Dedifferentiated amniotic fluid mesenchymal stem cell (primary cell): ENCODE measurements around the gene TUT4.

Experiments
- DNase-seq: peaks from one replicate; pipeline ENCODE4 v3.0.0-alpha.2; 2016; ENCODE audit errors: extremely low spot score

The TUT4 gene

DNA sequence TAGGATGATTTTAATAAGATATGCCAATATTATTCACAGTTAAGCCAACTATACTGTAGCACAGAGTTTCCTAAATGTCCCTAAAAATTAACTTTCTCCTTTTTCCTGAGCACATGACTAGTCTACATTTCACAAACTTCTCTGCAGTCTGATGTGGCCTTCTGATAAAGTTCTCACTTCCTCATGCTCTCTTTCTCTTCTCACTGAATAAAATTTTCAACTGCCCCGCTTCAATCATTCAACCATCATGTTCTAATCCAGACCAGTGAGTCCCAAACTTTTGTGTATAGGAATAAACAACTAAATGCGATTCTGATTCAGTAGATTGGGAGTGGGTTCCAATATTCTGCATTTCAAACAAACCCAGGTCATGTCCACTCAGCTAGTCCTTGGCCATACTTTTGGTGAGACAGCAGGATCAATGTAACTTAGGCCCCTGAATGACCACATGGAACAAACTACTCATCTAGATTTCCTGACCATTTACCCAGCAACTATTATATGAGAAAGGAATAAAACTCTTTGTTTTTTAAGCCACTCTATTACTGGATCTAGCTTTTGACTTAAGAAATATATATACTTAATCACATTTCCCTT, 20.1 kb downstream of the TUT4 start:
- DNase-seq = no peak

DNA sequence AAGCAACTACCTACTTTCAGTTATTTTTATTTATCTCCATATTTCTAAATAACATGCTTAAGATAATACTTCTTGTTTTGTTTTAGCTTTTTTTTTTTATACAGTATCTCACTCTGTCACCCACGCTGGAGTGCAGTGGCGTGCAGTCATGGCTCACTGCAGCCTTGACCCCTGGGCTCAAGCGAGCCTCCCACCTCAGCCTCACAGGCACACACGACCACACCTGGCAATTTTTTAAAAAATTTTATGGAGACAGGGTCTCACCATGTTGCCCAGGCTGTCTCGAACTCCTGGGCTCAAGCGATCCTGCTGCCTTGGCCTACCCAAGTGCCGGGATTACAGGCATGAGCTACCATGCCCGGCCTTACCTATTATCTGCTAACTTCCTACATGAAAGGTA, 20.6 kb downstream of the TUT4 start:
- DNase-seq = no peak

GRCh38 chr1:52531249-52531872, 21.5 kb downstream of the TUT4 start:
- DNase-seq = no peak

DNA sequence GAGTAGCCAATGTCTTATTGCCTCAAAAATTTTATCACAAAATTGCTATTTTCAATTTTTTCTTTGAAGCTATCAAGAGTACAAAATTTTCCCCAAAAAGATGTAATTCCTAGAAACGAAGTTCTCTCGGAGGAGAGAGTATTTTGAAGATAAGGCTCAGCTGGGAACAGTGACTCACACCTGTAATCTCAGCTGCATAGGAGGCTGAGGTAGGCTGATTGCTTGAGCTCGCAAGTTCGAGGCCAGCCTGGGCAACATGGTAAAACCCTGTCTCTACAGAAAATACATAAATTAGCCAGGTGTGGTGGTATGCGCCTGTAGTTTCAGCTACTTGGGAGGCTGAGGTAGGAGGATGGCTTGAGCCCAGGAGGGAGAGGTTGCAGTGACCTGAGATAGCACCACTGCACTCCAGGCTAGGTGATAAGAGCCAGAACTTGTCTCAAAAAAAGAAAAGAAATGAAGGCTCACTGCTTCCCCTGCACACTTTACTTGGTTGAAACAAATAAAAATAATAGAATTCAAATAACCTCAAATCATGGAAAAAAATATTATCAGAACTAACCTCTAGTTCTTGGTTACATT, 22.2 kb downstream of the TUT4 start:
- DNase-seq = no peak

GRCh38 chr1:52523376-52523775, 29.5 kb downstream of the TUT4 start:
- no peak for DNase-seq

DNA sequence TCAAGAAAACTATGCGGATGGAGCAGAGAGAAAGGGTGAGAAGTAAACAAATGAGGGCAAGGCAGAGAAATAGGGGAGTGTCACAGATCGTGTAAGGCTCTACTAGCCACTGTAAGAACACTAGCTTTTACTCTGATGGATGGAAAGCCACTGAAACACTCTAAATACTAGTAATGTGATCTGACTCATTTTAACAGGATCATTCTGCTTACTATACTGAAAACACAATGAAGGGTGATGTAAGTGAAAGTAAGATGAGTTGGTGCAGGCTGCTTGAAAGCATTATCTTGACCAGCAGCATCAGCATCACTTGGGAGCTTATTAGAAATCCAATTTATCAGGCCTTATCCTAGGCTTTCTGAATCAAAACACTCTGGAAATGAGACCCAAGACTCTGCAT, 32.7 kb downstream of the TUT4 start:
- peak; percentile 92 for DNase-seq

DNA sequence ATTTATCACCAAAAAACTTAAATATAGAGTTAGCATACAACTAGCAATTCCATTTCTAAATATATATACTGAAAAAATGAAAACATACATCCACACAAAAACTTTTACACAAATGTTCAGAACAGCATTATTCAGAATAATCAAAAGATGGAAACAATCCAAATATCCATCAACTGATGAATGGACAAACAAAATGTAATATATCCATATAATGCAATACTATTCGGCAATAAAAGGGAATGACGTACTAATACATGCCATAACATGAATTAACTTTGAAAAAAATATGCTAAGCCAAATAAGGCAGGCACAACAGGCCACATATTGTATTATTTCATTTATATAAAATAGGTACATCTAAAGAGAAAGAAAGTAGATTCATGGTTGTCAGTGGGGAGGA, 33.9 kb downstream of the TUT4 start:
- DNase-seq = no peak

DNA sequence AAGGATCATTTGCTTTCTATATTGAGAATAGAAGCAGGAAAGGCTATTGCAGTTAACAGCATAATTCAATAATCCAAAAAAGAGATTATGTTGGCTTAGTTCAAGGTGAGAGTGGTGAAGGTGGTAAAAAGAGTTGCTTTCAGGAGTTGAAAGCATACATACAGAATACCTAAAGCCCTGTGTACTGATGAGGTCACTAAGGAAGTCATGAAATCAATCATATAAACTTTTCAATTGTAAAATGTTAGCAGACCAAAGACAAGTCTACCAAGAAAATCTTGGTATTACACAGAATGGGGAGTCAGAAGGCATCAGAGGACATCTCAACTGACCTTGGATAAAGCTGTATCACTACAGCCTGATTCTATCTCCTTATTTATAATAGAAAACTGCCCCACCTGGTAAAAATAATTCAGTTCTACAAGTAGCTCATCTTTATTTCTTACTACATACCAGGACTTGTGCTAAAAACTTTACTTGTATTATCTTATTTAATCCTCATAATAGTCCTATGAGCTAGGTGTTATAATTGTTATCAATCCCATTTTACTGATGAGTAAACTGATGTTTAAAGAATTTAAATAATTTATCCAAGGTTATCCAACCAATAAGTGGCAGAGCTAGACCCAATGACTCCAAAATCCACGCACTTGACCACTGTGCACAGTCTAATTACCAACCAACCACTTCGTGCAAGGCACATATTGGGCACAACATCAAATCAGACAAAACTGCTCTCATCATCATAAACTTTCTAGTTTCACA, 40.9 kb downstream of the TUT4 start:
- no peak for DNase-seq

DNA sequence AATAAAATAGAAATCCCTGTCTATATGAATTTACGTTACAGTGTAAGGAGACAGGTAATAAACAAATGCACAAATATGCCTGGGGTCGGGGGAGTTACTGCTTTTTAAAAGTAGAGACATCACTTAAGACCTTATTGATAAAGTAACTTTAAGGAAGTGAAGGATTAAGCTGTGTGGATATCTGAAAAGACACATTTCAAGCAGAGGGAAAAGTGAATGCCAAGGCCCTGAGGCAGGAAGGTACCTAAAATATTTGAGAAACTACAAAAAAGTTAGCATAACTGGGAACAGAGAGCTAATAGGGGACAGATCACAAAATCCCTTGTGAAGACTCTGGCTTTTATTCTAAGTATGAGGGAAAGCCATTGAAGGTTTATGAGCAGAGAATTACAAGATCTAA, 41.5 kb downstream of the TUT4 start:
- DNase-seq = no peak

DNA sequence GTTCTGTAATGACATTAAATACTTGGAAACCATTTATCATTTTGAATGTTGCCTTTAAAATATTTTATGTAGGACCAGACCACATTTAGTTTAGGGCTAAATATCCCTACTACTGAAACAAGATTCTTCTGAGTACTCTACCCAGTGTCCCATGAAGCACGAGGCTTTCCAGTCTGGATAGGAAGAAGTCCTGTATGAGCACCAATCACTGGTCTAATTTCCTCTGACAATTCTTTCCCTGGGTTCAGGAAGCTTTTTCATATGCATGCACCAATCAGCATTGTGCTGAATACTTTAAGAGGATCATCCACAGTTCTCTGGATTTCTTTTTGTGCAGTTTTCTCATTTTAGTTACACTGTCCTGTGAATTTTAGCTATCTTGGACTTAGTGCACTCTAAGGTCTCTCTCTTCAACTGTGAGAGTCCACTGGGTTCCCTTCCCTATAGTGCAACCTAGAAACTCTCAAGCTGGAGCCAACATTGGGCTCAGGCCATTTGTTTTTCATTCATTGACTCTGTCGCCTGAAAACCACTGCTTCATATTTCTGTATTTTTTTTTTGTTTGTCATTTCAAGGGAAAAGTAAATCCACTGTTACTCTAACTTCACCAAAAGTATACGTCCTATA, 45.9 kb downstream of the TUT4 start:
- no peak for DNase-seq

- DNase-seq = no peak
These were observed 46.5 kb downstream of the TUT4 start for GRCh38 chr1:52506349-52506748.

DNA sequence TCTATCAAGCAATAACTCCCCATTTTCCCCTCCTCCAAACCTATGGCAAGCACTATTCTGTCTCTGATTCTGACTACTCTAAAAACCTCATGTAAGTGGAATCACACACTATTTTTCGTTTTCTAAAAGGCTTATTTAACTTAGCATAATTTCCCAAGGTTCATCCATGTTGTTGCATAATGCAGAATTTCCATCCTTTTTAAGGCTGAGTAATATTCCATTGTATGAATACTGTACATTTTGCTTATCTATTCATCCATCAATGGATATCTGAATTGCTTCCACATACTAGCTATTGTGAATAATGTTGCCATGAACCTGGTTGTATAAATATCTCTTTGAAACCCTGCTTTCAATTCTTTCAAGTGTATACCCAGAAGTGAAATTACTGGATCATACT, 48.2 kb downstream of the TUT4 start:
- DNase-seq = no peak

DNA sequence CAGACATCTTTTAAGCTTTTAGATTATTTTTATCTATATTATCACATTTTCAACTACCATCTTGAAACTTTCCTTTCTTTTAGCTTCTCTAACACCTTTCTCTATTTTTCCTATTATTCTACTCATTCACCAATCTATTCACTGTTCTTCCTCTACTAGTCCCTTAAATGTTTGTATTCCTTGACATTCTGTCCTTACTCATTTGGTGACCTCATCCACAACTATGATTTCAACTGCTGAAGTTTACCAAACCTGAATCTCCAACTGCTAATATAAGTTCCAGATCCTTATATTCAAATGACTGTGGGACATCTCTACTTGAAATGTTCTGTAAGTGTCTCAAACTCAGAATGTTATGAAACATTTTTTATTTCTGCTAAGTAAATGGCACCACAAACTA, 49.2 kb downstream of the TUT4 start:
- DNase-seq = no peak

GRCh38 chr1:52502789-52503188, 50.1 kb downstream of the TUT4 start:
- DNase-seq = no peak

DNA sequence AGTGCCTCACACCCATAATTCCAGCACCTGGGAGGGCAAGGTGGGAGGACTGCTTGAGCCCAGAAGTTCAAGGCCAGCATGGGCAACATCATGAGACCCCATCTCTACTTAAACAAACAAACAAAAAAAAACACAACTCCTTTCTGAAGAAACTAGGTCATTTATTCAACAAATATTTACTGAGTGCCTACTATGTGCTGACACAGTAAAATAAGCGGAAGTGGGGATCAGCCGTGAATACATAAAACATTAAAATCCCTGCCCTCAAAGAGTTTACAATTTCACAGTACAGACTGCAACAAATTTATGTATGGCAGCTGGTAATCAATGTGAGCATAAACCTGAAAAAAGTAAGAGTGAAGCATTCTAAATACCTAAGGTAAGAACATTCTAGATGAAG, 65.3 kb downstream of the TUT4 start:
- no peak for DNase-seq

DNA sequence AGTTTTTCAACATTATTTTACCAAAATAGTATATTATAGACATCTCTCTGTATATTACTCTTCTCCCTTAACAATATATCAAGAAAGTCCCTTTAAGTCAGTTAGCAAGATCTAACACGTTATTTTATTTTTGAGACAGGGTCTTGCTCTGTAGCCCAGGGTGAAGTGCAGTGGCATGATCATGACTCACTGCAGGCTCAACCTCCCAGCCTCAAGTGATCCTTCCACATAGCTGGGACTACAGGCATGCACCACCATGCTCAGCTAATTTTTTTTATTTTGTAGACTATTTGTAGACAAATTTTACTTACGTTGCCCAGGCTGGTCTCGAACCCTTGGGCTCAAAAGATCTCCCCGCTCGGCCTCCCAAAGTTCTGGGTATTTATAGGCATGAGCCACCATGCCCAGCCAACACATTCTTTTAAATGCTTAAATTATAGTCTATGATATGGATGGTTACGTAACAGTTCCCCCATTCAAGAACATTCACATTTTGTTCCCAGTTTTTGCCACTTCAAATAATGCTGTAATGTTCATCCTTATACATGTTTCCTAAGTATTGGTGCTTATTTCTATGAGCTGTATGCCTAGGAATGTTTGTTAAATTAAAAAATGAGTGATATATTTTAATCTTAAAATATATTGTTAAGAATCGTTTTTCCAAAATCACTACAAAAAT, 70.4 kb downstream of the TUT4 start:
- DNase-seq = no peak

GRCh38 chr1:52479076-52479475, 73.8 kb downstream of the TUT4 start:
- no peak for DNase-seq

- DNase-seq = no peak
These were observed 75.0 kb downstream of the TUT4 start for GRCh38 chr1:52477876-52478275.

- DNase-seq = no peak
These were observed 75.9 kb downstream of the TUT4 start for GRCh38 chr1:52476943-52477342.

DNA sequence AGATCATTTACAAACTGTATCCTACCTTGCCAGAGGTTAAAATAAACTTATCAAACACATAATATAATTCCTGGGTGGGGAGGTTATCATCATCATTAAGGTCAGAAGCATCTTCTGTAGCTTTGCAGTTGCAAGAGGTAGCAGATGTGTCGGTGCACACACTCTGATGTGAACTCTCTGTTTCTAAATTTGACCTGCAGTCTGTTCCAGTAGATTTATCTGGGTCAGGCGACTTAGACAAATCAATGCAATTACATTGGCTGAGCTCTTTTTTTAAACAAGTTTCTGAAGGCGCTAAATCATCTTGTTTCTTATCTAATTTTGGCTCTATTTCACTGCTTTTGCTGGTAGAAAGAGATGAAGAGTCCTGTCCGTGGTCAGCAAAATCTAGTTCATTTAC, 78.1 kb downstream of the TUT4 start:
- no peak for DNase-seq

- DNase-seq = no peak
These were observed 79.9 kb downstream of the TUT4 start for GRCh38 chr1:52473039-52473438.

DNA sequence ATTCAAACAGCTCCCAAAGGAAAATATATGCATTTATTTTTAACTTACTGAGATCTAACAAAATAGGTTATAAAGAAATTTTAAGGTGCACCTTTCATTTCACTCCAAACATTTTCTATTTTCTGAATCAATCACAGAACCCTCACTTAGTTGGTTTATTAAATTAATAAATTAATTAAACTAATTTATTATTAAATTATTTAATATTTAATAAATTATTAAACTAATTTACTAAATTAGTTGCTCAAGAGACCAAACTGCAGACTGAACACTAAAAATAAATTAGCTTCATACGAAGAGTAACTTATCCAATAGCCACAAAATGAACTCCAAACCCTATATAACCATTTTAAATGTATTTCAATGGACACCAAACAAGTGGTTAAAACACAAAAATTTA, 80.5 kb downstream of the TUT4 start:
- no peak for DNase-seq
